ENCODE measurements around the gene NBPF12. TPM values are rescaled to one million over a fixed set of nuclear protein-coding genes. Genes with fewer than 3 reads are reported as not detected.
"Not testable (repeated sequence)": the region's sequence is repeated elsewhere in the genome, so short reads cannot be mapped to it uniquely, and the experiment has no call there.

NBPF12 gene
- total RNA-seq, 1 experiment from 2014 or later: 8.0 TPM

GRCh38 chr1:147044511-147044910 lies 106.4 kb downstream of the NBPF12 start:
- H2AFZ ChIP-seq (ENCODE audit: low read length); H3K9me3 Mint-ChIP-seq; H3K14ac ChIP-seq (ENCODE audit: insufficient read depth, low read length); H2BK120ac ChIP-seq (ENCODE audit: low read depth, low read length, poor library complexity, severe bottlenecking); H2BK15ac ChIP-seq (ENCODE audit: low read depth, low read length); H3T11ph ChIP-seq (ENCODE audit: low read length); H3K27me3 Mint-ChIP-seq (ENCODE audit: low read depth); H3K23me2 ChIP-seq (ENCODE audit: insufficient read length, low read depth, low read length, poor library complexity, severe bottlenecking); H2AK5ac ChIP-seq (ENCODE audit: insufficient read length, low read length); H4K20me1 ChIP-seq (ENCODE audit: control insufficient read depth, insufficient read depth, insufficient read length); H4K91ac ChIP-seq (ENCODE audit: insufficient read length, low read depth, low read length); H4K8ac ChIP-seq (replicated peaks; ENCODE audit: insufficient read length, low read depth, low read length); H3K36me3 Mint-ChIP-seq (ENCODE audit: insufficient read depth in 1 of 3, low read depth in 3 of 3); H2BK5ac ChIP-seq (ENCODE audit: insufficient read length, low read length); H3K56ac ChIP-seq (ENCODE audit: insufficient read length, low read depth, low read length); H3K4ac ChIP-seq (ENCODE audit: low read depth, low read length); H3K27ac ChIP-seq (ENCODE audit: insufficient read length, low read depth, low read length); DNase-seq; H3K4me1 ChIP-seq (ENCODE audit: insufficient read depth, low read length); H3K9me3 ChIP-seq (ENCODE audit: control insufficient read depth, low read depth, low read length); H3K9ac ChIP-seq (ENCODE audit: extremely low read depth, insufficient read length, low read length); H2BK20ac ChIP-seq (ENCODE audit: low read depth, low read length, poor library complexity, severe bottlenecking); H3K4me1 Mint-ChIP-seq; H3K79me2 ChIP-seq (ENCODE audit: insufficient read depth, low read length); H3K23ac ChIP-seq (ENCODE audit: insufficient read length, low read depth, low read length); H3K27me3 ChIP-seq (ENCODE audit: insufficient read depth, low read length); H3K79me1 ChIP-seq (ENCODE audit: insufficient read depth, low read depth, low read length, poor library complexity, severe bottlenecking); H3K27ac Mint-ChIP-seq; H4K5ac ChIP-seq (ENCODE audit: insufficient read length, low read depth, low read length); H3K4me2 ChIP-seq (ENCODE audit: insufficient read depth, insufficient read length, low read length); H3K4me3 Mint-ChIP-seq; H2BK12ac ChIP-seq (ENCODE audit: insufficient read length, low read depth, low read length); H3K18ac ChIP-seq (ENCODE audit: insufficient read length, low read depth, low read length): not testable (repeated sequence)

Other genes with a start within 250 kb of the NBPF12 start
- 17.8 and 21.2 TPM in 2 replicates for gene PRKAB2, start 234.1 kb downstream of the NBPF12 start, total RNA-seq (2021)